NCI-H1105 treated with DMSO at 0.1 percent for 48 hours (cell line): ENCODE results near the gene ZNF641.

Experiments
- DNase-seq: peaks from one replicate; lab custom pipeline; 2025; lab: John Stamatoyannopoulos, UW

The ZNF641 gene

DNA sequence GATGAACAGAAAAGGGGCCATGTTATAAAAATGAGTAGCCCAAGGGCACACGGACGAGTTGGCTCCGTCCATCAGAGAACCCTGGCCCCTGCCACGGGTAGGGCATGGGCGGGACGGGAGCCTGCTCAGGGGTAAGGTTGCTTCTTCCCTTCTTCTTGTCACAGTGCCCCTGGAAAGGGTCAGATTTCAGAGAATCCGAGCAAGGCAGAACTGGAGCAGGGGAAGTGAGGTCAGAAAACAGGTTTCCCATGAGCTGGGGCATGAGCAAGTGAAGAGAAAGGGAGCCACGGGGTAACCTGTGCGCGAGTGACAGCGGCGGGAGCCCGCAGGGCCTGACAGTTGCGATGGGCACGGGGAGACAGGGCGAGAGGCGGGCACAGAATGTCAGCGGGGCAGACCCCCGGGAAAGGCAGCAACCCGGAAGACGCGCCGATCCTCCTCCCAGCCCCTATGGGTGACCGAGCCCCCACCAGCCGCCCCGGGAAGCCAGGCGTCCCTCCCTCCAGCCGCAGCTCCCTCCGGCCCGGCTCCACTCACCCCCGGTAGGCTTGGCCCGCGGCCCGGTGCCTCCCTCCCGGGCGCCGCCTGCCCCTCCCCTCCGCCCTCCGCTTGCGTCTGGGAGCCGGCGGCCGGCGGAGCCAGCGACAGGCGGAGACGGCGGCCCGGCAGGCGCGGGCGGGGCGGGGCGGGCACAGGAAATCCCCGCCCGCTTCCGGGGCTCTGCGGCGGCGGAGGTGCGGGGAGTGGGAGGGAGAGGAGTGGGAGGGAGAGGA lies at the start of gene ZNF641:
TSS of gene ZNF641 (minus strand) at position 671 of the 773 bp plus-strand sequence. CDS start 2,829 bp downstream, outside the sequence.
- DNase-seq, result peak; percentile 73

DNA sequence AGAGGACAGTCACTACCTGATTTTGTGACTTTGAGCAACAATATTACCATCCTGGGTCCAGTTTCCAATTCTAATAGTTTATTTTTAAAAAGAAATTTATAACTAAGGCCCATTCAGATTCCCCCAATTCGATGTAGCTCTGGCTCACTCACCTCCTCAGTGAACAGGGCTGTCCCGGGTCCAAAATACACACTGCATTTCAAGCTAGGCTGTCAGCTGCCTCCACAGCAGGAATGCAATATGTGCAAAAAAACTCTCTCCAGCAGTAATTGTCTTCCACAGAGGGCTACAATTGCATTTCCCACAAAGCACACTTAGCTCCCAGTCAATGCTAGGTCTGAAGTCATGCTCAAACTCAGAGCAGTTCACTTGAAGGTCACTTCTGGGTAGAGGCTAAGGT lies 39.3 kb upstream of the ZNF641 start:
- no peak for DNase-seq

DNA sequence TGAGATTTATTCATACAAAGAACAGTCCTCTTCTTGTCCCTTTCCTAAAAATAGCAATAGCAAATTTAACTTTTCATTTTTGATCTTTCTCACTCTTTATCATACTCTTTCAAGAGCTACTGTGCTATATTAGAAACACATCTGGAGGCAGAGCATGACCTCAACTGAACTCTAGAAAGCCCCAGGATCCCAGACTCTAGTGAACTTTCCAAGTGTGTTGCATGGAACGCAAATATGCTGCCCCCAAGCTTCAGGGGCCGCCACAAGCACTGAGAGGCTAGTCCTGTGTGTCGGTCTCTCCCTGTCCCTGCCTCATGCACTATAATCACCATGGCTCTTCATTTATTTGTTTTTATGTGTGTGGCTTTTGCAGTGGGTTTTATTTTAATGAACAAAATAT lies 38.7 kb upstream of the ZNF641 start:
- DNase-seq, result no peak

DNA sequence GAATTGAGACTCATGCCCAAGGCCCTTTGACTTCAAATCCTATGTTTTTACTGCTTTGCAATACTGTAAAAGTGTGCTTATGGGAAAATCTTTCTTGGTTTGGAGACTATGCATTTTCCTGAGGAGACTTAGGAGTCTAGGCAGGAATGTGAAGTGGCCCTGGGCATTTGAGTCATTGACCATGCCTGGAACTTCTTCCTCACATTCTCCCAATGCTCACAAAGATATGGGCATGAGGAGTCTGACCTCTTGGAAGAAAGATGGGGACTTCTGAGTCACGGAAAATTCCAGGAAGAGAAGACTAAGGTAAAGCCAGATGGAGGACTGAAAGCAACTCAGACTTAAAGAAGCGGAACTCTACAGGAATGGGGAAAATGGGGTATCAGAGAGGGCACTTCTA lies 38.2 kb upstream of the ZNF641 start:
- no peak for DNase-seq

DNA sequence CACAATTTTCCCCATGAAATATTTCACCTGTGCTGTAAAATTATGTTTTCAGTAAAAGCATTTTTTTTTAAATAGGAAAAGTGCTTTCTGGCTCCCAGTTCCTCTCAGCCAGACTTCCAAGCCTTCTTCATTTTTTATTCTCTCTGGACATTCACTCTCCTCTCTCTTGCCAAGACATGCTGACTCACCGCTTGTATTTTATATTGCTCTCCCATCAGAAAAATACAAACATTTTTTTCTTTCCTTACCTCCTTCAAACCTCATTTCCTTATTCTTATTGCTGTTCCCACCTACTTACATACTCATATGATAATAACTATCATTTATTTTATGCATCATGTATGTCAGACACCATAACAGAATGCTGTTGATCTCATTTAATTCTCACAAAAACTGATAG lies 37.7 kb upstream of the ZNF641 start:
- no peak for DNase-seq

DNA sequence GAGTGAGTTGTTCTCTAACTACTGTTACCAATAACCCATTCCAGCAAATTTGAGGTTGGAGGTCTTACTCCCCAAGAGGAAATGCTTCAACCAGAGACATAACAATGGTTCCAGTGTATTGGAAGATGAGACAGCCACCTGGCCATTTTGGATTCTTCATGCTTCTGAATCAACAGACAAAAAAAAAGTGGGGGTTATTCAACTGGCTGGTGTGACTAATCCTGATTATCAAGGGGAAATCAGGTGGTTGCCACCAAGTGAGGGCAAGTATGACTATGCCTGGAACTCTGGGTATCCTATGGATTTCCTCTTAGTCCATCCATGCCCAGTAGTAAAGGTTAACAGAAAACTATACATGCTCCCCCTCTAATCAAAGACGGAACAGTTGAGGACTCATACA lies 29.9 kb upstream of the ZNF641 start:
- DNase-seq, result no peak

DNA sequence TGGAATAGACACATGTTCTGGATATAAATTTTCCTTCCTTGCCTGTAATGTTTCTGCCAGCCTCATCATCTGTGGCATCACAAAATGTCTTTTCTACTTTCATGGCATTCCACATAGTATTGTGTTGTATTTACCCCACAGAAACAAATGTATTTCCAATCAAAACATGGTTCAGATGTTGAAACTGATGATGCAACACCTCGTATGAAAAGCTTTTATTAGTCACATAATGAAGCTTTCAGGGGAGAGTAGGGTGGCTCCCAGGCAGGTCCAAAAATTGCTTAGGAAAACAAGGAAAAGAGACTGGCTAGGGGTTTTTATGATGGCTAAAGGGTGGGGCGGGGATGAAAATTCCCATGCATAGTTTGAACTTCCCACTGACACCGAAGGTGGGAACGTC lies 29.1 kb upstream of the ZNF641 start:
- DNase-seq, result no peak

DNA sequence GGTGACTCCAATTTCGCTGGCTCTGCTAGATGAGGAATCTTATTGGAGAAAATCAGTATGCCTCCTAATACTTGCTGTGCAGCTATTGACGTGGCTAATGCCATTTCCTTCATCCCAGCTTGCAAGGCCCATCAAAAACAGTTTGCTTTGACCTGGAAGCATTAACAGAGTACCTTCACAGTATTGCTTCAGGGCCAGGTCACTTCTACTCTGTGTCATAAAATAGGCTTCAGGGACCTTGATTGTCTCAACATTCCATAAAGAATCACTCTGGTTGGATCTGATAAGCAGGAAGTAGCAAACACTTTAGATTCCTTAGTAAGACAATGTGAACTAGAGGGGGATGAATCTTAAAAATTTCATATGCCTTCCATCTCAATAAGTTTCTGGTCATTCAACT lies 26.9 kb upstream of the ZNF641 start:
- no peak for DNase-seq

DNA sequence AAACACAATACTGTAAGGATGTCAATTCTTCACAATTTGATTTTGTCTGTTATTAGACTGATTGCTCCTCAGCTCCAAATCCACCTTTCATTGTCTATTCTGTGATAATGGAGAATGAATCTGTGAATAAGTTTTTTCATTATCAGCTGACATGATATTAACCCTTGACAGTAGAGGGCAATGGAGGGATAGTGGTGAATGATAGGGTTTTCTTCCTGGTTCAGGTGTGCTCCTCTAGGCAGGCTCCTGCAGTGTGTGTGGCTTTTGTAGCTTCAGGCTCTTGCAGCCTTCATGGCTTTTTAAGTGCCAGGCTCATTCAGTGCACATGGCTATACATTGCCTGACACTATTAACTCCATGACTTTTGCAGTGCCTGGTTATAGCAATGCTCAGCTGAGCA lies 23.4 kb upstream of the ZNF641 start:
- no peak for DNase-seq

DNA sequence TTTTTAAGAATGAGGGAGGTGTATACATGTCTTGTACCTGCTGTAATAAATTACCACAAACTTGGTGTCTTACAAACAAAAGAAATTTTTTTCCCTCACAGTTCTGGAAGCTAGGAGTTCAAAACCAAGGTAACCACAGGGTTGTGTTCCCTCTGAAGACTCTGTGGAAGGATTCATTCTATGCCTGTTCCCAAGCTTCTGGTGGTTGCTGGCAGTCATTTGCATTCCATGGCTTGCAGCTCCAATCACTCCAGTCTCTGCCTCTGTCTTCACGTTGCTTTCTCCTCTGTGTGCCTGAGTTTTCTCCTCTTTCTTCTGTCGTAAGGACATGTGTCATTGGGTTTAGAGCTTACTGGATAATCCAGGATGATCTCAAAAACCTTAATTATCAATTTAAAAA lies 15.4 kb upstream of the ZNF641 start:
- DNase-seq, result no peak

DNA sequence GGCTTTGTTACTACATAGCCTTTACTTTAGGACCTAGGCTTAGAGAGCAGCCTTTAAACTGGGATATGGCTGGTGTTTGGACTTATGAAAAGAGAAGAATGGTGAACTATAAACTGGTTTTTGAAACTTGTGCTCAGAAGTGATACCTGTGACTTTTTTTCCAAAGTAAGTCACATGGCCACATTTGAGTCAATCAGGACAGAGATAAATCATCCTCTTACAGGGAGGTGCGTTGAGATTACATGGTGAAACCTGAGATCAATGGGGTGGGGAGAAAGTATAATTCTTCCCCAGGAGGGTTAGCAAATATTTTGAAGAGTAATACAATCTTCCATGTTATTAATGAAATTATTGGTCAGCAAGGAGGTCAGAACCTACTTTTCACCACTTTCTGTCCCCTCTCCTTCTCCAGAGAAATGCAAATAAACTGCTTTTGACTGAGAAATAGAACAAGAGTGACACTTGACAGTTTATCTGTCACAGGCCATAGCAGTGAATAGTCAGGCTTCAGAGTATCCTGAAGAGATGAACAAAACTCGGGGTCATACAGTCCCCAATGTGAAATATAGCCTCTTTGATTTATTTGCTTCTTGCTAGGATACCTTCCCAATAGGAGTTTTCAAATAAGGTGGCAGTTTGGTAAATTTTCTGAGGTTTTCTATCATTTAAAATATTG lies 11.1 kb upstream of the ZNF641 start:
- DNase-seq, result no peak

DNA sequence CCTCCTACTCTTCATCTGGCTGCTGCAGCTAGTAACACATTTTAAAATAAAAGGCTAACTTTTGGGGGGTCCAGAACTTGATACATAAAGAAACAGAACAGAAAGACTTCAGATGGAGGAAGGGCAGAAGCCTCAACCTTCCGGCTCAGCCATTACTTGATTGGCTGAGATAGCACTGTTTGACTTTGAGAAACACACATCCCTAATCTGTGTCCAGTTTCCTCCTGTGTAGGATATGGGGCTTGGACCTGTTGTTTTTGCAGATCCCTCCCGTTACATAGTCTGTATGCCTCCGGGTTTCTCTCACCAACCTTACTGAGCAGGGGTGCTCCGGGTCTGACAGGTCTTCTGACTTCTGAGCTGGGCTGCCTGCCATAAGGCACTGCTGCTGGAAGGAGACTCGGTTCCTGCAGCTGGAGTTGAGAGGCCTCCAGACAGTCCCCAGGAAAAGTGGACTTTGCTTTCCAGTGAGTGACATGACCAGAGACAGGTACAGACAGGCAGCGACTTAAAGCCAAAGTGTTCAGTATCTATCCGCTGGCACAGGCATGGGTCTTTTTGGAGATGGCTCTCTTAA lies 8.3 kb upstream of the ZNF641 start:
- no peak for DNase-seq

DNA sequence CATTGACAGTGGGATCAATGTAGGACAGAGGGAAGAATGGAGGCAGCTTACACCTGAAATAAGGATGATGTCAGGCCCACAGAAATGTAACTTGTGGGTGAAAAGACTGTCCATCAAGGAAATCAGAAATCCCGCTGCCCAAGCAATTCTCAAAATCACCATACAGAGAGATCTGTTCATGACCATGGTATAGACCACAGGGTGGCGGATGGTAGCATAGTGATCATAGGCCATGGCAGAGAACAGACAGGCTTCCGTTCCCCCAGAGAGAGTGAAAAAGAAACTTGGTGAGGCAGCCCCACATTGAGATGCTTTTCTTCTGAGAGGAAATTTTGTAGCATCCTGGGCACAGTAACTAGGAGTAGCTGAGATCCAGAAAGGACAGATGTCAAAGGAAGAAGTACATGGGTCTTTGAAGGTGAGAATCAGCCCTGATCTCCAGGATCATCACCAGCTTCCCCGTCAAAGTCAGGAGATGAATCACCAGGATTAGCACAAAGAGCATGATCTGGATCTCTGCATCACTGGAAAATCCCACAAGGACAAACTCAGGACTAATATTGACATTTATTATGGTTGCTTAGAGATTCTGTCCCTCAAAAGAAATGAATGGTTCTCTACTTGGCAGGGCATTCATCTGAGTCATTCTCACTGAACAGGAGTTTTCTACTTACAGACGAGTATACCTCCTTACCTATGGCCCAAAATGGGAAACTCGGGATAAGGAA lies 5.5 kb upstream of the ZNF641 start:
- DNase-seq, result no peak

DNA sequence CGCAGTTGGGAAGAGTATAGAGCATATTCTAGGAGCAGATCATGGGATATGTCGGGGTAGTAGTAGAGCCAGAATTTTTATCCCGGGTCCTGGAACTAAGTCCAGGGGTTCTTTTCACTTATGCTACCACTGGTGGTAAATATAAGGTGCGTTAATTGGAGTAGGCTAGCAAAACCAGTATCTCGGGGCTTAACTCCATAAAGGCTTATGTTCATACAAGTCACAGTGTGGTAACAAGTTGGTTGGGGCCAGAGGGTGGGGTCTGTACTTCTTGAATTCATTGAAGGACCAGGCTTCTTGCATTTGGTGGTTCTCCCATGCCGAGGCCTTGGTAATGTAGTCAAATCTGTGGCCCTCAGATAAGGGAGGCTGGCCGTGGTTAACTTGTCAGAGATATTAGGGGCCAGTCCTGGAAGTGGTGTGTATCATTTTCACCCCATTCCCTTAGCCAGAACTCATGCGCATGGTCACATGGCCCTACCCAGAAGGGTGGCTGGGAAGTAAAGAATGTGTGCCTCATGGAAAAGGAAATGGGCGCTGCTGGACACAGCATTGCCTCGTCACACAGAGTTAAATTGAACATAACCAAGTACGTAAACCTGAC lies 1.5 kb upstream of the ZNF641 start:
- DNase-seq, result no peak

DNA sequence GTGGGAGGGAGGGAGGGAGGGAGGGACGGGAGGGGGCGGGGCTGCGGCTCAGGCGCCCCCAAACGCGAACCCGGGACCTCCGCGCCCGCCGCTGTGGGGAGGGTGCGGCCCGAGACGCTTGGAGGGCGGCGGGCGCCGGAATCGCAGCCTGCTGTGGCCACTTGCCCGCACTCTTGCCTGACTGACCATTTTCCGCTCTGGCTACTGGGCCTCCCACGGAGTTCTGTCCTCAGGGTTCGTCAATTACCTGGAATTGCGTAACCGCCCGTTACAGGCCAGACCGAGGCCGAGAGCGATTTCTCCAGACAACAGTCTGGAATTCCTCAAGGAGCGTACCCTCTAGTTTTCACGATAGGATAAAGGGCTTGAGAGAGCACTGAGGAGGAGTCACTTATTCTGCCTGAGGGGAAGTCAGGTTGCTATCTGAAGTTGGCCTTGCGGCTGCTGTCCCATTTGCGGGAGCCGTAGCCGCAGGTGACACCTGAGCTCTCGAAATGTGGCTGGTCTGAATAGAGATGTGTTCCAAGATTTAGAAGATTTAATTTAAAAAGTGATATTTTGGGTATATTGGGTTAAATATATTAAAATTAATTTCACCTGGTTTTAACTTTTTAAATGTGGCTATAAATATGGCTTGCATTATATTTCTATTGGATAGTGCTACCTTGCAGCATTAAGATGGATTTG lies 446 bp upstream of the ZNF641 start:
- peak; percentile 56 for DNase-seq

DNA sequence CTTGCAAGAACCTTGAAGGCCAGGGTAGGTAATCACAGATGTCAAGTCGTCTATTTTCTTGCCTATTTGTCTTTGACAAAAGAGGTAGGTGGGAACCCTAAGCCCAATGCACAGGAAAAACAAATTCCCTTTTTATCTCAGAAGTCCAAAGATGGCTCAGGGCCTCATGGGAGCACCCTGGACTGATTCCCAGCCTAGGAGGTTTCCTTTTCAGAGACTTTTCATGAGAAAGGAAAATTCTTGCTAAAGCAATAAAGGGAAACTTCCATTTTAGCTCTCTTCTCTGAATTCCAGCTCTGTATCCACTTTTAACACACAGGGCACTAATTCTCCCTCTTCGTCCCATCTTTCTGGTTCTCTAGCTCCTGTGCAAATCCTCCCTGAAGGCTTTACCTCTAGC lies 1.2 kb downstream of the ZNF641 start:
- no peak for DNase-seq

DNA sequence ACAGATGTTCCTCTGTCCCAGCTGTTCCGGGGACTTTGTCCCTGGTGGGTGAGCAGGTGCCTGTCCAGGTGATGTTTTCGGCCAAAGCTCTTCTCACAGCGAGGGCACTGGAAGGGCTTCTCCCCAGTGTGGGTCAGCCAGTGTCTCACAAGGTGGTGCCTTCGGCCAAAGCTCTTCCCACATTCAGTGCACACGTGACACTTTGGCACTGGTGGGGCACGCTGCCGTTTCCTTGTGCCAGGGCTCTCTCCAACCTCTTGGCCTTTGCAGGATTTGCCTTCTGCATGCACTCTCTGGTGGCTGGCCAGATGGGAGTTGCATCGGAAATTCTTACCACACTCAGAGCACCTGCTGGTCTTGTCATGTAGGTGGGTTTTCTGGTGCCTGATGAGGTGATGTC lies 7.7 kb downstream of the ZNF641 start:
- DNase-seq, result no peak

DNA sequence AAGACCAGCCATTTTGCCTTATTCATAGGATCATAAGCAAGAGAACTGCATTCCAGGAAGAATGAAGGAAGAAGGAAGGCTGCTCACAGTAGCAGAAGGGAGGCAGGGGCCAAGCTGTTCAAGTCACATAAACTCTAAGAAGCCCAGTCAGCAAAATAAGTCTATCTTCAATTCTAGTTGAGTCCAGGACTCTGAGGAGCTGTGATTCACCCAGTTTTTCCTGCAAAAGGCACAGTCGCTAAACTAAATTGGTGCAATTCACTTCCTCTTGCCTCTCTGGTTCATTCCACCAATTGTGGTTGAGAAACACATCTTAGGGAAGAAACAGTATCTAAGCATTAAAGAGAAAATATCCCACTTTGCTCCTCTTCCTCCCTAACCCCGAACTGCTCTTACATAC lies 9.8 kb downstream of the ZNF641 start:
- no peak for DNase-seq

DNA sequence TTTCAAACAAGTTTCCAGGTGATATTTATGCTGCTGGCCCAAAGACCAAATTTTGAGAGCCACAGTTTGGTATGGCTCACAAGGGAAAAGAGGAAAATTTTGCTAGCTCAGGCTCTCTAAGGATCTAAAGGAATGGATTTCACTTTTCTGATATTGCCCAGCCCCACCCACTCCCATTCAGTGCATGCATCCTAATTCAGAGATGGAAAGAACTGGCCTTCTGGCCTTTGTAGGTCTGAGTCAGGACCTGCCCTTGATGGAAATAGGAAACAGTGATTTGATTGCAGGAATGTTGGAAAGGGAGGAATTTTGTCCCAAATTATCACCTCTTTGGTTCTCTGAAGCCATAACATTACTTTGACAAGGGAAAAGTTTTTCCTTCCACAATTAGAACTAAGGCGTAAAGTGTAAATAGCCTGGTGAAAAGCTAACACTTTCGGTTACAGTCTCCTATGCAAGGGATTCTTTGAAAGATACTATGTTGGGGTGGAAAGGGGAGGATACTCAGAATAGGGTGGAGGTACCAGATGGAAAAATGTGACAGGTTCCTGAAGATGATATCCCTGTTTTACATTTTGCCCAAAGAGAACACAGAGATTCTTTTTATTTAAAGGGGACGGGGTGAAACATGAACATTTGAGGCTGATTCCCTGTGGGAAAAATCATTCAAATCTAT lies 11.1 kb downstream of the ZNF641 start:
- DNase-seq, result no peak

DNA sequence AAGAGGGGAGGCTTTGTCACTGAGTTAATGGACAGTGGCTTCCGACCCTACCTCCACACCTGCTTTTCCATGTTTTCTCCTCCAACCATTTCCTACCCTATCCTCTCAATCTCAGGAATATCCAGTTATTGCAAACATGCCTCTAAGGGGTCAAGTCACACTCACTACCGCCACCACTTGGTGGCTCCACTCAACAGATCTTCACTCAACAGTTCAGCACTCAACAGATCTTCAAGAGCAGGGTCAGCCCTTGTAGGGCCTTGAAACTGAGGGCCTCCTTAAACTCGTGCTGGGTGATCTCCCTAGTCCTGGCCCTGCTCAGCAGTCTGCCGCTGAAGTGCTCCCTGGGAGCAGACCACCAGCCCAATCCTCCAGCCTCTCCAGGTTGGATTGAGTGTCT lies 14.2 kb downstream of the ZNF641 start:
- no peak for DNase-seq

DNA sequence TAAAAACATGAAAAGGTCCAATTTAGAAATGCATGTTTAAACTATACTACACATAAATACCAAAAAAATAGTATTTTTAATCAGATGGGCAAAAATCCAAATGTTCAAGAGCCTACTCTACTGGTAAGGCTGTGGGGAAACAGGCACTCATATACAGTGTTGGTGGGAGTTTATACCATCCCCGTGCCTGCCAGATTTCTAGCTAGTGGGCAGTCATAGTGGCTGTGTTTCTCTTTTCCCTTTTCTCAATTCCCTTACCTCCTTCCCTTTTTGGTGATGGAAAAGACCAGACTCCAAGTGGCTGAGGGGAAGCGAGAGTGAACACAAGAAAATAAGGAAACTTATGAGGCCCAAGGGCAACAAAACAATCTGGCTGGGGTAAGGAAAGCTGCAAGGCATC lies 14.7 kb downstream of the ZNF641 start:
- DNase-seq, result no peak
